Kidney epithelial cell (primary cell): ENCODE results near the gene ZNF438. TPM values are rescaled to one million over a fixed set of nuclear protein-coding genes. Genes with fewer than 3 reads are reported as not detected.

Source experiments
- DNase-seq: peaks from one replicate; pipeline ENCODE4 v3.0.0-alpha.2; 2010; ENCODE audit warnings: low read depth
- H3K27me3 ChIP-seq: 2 replicates; pipeline ENCODE4 v1.6.0; 2011; ENCODE audit warnings: low read length; ENCODE audit not compliant: control insufficient read depth, insufficient read depth
- H3K36me3 ChIP-seq: 2 replicates; pipeline ENCODE4 v1.5.1; 2011; ENCODE audit warnings: low read length; ENCODE audit not compliant: control insufficient read depth, insufficient read depth
- H3K4me3 ChIP-seq: 2 replicates; pipeline ENCODE4 v1.5.1; 2011; ENCODE audit warnings: low read depth, mild to moderate bottlenecking, control low read depth, low read length
- CTCF ChIP-seq: IDR thresholded peaks from 2 replicates; pipeline ENCODE4 v1.5.1; 2011; ENCODE audit warnings: mild to moderate bottlenecking, moderate library complexity, low read length, control low read depth, inconsistent platforms; ENCODE audit not compliant: insufficient read depth, poor library complexity, severe bottlenecking
- total RNA-seq: library from RNA; depleted of rRNA; stranded (reverse); fragments of >200 nt; gene quantifications from 2 replicates; pipeline ENCODE4 v1.2.3, GENCODE V29; 2015

Gene ZNF438
- total RNA-seq, 1 donor from 2014 or later: 3.3 TPM

DNA sequence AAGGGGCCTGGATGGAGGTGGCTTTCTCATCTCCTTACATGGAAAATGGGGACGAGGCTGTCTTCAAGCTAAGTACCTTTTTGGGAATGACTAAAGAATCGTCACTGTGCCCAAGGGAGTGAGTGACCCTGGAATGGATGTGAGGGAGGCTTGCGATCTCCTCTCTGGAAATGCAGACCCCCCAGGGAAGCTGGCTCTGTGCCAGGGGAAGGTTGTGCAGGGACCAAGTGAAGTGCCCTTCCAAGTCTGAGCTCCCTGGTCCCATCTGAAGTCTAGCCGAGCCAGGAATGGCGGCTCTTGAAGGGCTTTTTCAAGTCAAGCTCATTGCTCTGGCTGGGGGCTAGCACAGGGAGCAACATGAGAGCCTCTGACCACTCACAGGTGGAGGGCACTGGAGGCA, 221.2 kb downstream of the ZNF438 start:
- Histone ChIP-seq H3K27me3 (no peaks in the 10 kb centered on the region), H3K36me3 (no peaks in the 10 kb centered on the region)
- no peak for TF ChIP-seq CTCF

GRCh38 chr10:30806850-30807249, 224.8 kb downstream of the ZNF438 start:
- H3K27me3 ChIP-seq: no peaks in the 10 kb centered on the region
- no peak for DNase-seq
- no peak for TF ChIP-seq CTCF
- no peaks in the 10 kb centered on the region for H3K36me3 ChIP-seq
- H3K4me3 ChIP-seq: no peak overlapping the region

More for the DNA sequence above, 221.2 kb downstream of the ZNF438 start:
- DNase-seq: no peak
- no peak overlapping the region for H3K4me3 ChIP-seq

DNA sequence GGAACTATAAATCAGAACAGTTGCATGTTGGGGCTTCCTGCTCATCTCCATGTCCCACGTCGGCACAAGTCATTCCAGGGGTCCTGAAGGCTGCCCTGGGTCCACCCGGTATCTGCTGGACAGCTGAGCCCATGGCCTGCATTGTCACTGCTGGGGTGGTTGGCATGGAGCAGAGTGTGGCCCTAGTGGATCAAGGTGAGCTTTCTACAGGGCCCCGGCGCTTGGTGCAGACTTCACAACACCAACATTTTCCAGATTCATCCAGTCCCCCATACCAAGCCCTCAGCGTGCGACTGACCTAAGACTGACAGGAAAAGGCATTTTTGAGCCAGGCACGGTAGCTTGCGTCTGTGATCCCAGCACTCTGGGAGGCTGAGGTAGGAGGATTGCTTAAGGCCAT, 226.6 kb downstream of the ZNF438 start:
- no peak overlapping the region for H3K4me3 ChIP-seq
- no peaks in the 10 kb centered on the region for H3K27me3 ChIP-seq
- no peaks in the 10 kb centered on the region for H3K36me3 ChIP-seq
- no peak for TF ChIP-seq CTCF
- no peak for DNase-seq

DNA sequence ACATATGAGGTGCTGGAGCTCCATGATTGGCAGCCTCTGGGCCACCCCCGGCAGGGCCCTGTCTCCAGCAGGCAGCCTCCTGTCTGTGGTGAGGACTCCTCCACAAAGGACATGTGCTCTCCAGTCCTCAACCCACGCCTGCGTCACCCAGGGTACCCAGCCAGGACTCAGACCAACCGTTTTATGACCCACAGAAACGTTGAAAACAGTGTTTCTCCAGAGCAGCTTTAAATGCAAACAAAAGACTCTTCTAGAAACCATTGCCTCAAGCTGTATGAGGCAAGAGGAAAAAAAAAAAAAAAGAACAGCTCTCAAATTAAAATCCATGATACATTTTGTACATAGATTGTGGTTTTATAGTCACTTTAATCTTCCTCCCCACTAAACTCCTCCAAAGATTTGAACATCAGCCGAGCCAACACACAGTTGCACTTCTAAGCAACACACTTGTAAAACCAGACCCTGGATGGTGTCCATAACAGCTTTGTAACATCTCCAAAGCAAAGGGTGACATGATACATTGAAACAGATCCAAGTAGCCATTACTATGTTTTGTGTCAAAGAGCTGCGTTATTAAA, 227.1 kb downstream of the ZNF438 start:
- no peaks in the 10 kb centered on the region for H3K27me3 ChIP-seq
- DNase-seq: no peak
- no peak for TF ChIP-seq CTCF
- no peaks in the 10 kb centered on the region for H3K36me3 ChIP-seq
- no peak overlapping the region for H3K4me3 ChIP-seq

- H3K36me3 ChIP-seq: no peaks in the 10 kb centered on the region
- no peak overlapping the region for H3K4me3 ChIP-seq
- DNase-seq: no peak
- TF ChIP-seq CTCF: no peak
- no peaks in the 10 kb centered on the region for H3K27me3 ChIP-seq
These were observed 227.8 kb downstream of the ZNF438 start for GRCh38 chr10:30803892-30804322.

DNA sequence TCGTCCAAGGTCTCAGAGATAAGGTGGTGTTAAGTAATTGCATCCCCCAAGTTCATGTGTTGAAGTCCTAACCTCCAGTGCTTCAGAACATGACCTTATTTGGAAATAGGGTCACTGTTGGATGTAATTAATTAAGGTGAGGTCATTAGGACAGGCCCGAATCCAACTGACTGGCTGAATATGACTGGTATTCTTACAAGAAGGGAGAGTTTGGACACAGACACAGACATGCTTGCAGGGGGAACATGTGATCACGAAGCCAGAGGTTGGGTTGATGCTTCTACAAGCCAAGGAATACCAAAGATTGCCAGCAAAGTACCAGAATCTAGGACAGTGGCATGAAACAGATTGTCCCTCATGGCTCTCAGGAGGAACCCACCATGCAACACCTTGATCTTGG, 228.6 kb downstream of the ZNF438 start:
- TF ChIP-seq CTCF: no peak
- no peak for DNase-seq

More for the DNA sequence above, 228.6 kb downstream of the ZNF438 start:
- Histone ChIP-seq H3K4me3 (no peak overlapping the region), H3K27me3 (no peaks in the 10 kb centered on the region), H3K36me3 (no peaks in the 10 kb centered on the region)
